Liver (tissue), 10 donors: ENCODE data around the gene CTPS2. TPM values are rescaled to one million over a fixed set of nuclear protein-coding genes. Genes with fewer than 3 reads are reported as not detected.

Source experiments
- DNase-seq: peaks from one replicate; pipeline ENCODE4 v3.0.0-alpha.2; 2017; ENCODE audit warnings: low spot score
- H3K27ac ChIP-seq, 2 donors: one replicate each; pipeline ENCODE4 v1.7.0; 2013; ENCODE audit warnings: inconsistent platforms in 2 of 2, low read length in 2 of 2, control low read depth in 1 of 2, low read depth in 1 of 2, mild to moderate bottlenecking in 1 of 2
- H3K27me3 ChIP-seq, 4 donors: one replicate each; pipeline versions ENCODE4 v1.6.1 to v1.7.0; 2013; ENCODE audit warnings: low read length in 3 of 4, inconsistent platforms in 1 of 4, mild to moderate bottlenecking in 1 of 4, moderate library complexity in 1 of 4; ENCODE audit not compliant: control insufficient read depth in 4 of 4, insufficient read depth in 4 of 4
- H3K36me3 ChIP-seq, 4 donors: one replicate each; pipeline versions ENCODE4 v1.6.1 to v1.7.0; 2013; ENCODE audit warnings: low read length in 3 of 4, mild to moderate bottlenecking in 3 of 4, low read depth in 1 of 4, moderate library complexity in 1 of 4; ENCODE audit not compliant: control insufficient read depth in 4 of 4, insufficient read depth in 3 of 4
- H3K4me1 ChIP-seq, 4 donors: one replicate each; pipeline versions ENCODE4 v1.6.1 to v1.7.0; 2013; ENCODE audit warnings: low read length in 3 of 4, mild to moderate bottlenecking in 3 of 4, moderate library complexity in 1 of 4; ENCODE audit not compliant: control insufficient read depth in 4 of 4, insufficient read depth in 4 of 4
- H3K4me3 ChIP-seq, 3 donors: one replicate each; pipeline versions ENCODE4 v1.6.1 to v1.7.0; 2013; ENCODE audit warnings: low read length in 3 of 3, control low read depth in 1 of 3, low read depth in 1 of 3, mild to moderate bottlenecking in 1 of 3
- H3K9ac ChIP-seq, 2 donors: one replicate each; pipeline ENCODE4 v1.7.0; 2013; ENCODE audit warnings: low read length in 2 of 2, mild to moderate bottlenecking in 2 of 2, moderate library complexity in 2 of 2, control low read depth in 1 of 2, low read depth in 1 of 2
- H3K9me3 ChIP-seq, 4 donors: one replicate each; pipeline versions ENCODE4 v1.6.1 to v1.7.0; 2013; ENCODE audit warnings: low read length in 3 of 4; ENCODE audit not compliant: control insufficient read depth in 4 of 4
- FOXA2 ChIP-seq: IDR thresholded peaks from 2 replicates; pipeline ENCODE4 v1.6.1; 2016; ENCODE audit warnings: antibody characterized with exemption
- SP1 ChIP-seq: IDR thresholded peaks from 2 replicates; pipeline ENCODE4 v1.6.1; 2018; ENCODE audit warnings: antibody characterized with exemption, mild to moderate bottlenecking
- ZBTB33 ChIP-seq: IDR thresholded peaks from 2 replicates; pipeline ENCODE4 v1.6.1; 2016; ENCODE audit warnings: antibody characterized with exemption
- WGBS: extraction: QIAGEN DNeasy Blood & Tissue Kit; methylation state at CpG from one replicate; pipeline ENCODE4 v1.1.7; 2013; 5-methylcytosine and 5-hydroxymethylcytosine counted together
- polyA plus RNA-seq, 2 donors: library from polyadenylated mRNA; stranded (reverse) in 1 of 2; unstranded in 1 of 2; fragments of 200-250 nt in 1 of 2; fragments of >200 nt in 1 of 2; fragmentation: Nextera tagmentation in 1 of 2; extraction: Ambion mirVana in 1 of 2; gene quantifications; one replicate each; pipeline versions ENCODE4 v1.2.1 to v1.2.3, GENCODE V29; 2013 to 2015
- small RNA-seq: library from RNA; depleted of rRNA; stranded (forward); fragments of <200 nt; gene quantifications from one replicate; pipeline ENCODE3, GENCODE V24; 2014
- total RNA-seq, 2 donors: library from RNA; depleted of rRNA; stranded (reverse); fragments of >200 nt; gene quantifications; one replicate each; pipeline ENCODE4 v1.2.3, GENCODE V29; 2014
- donor health status: healthy.
- donor health status: healthy.
- donor health status: healthy.
- donor health status: healthy.
- donor health status: healthy.

CTPS2 gene
- total and polyA plus RNA-seq, 4 donors: 3.0 to 11.2 (median 7.2) TPM

GRCh38 chrX:16547644-16548043 lies 164.8 kb downstream of the CTPS2 start (continued):
- TF ChIP-seq SP1: no peak

GRCh38 chrX:16544969-16545368 lies 167.5 kb downstream of the CTPS2 start:
- Histone ChIP-seq H3K4me3 (no peak overlapping the region), H3K9me3 (no peaks in the 10 kb centered on the region), H3K36me3 (no peaks in the 10 kb centered on the region), H3K27me3 (no peaks in the 10 kb centered on the region), H3K27ac (no peak overlapping the region), H3K9ac (no peak overlapping the region), H3K4me1 (no peaks in the 10 kb centered on the region)
- WGBS: 93% methylated on average over 3 of the region's 3 CpGs
- no peak for DNase-seq
- TF ChIP-seq ZBTB33 (no peak), FOXA2 (no peak)

Small RNAs within 50 kb of the gene (small RNA-seq; reads per million reads assigned to genes)
- not detected for gene MIR548AM

Other genes starting within 250 kb of the CTPS2 start
- gene S100G, start 62.5 kb downstream of the CTPS2 start, total RNA-seq: not detected
- not detected for gene S100G, start 62.5 kb downstream of the CTPS2 start, polyA plus RNA-seq
- gene SYAP1, start 6.9 kb upstream of the CTPS2 start, total RNA-seq: 10 to 100 TPM; 17.6 to 24.9 TPM
- gene SYAP1, start 6.9 kb upstream of the CTPS2 start, polyA plus RNA-seq: 10 to 100 TPM in 1 of 2 donors, 1 to 10 TPM in 1; 9.6 to 29.0 TPM
- gene TXLNG, start 73.8 kb upstream of the CTPS2 start, total RNA-seq: 1 to 10 TPM; 6.0 to 7.4 TPM
- gene TXLNG, start 73.8 kb upstream of the CTPS2 start, polyA plus RNA-seq: 1 to 10 TPM; 3.7 to 4.1 TPM
- 10 to 100 TPM; 32.5 to 77.9 TPM for gene RBBP7, start 157.7 kb upstream of the CTPS2 start, total RNA-seq
- gene RBBP7, start 157.7 kb upstream of the CTPS2 start, polyA plus RNA-seq: 10 to 100 TPM; 34.0 to 37.1 TPM
- 10 to 100 TPM in 1 of 2 donors, 1 to 10 TPM in 1; 5.0 to 10.7 TPM for gene REPS2, start 234.0 kb upstream of the CTPS2 start, total RNA-seq
- 1 to 10 TPM; 3.5 to 7.5 TPM for gene REPS2, start 234.0 kb upstream of the CTPS2 start, polyA plus RNA-seq